Stomach (tissue), 9 donors: Measurements from ENCODE around the gene NUCKS1. TPM values are rescaled to one million over a fixed set of nuclear protein-coding genes. Genes with fewer than 3 reads are reported as not detected.

Source experiments
- DNase-seq, 2 donors: peaks; one replicate each; pipeline versions ENCODE4 v3.0.0 to v3.0.0-alpha.2; 2013 to 2019
- H3K27ac ChIP-seq, 5 donors: fragments of 200-600 bp in 4 of 5; sonication (generic) in 4 of 5; one replicate each; pipeline ENCODE4 v1.5.1; 2013 to 2019; ENCODE audit warnings: mild to moderate bottlenecking in 1 of 5, moderate library complexity in 1 of 5
- H3K27me3 ChIP-seq, 3 donors: fragments of 200-600 bp; sonication (generic); one replicate each; pipeline ENCODE4 v1.5.1; 2017 to 2019; ENCODE audit warnings: mixed run types in 1 of 3
- H3K36me3 ChIP-seq, 4 donors: fragments of 200-600 bp; sonication (generic); 1 replicate in 3 of 4; 2 replicates in 1 of 4; pipeline ENCODE4 v1.5.1; 2016 to 2019
- H3K4me1 ChIP-seq, 4 donors: fragments of 200-600 bp; sonication (generic); one replicate each; pipeline ENCODE4 v1.5.1; 2016 to 2019
- H3K4me3 ChIP-seq, 4 donors: fragments of 200-600 bp; sonication (generic) in 3 of 4; one replicate each; pipeline ENCODE4 v1.5.1; 2016 to 2019; ENCODE audit warnings: mild to moderate bottlenecking in 1 of 4
- H3K9me3 ChIP-seq, 4 donors: fragments of 200-600 bp; sonication (generic); one replicate each; pipeline ENCODE4 v1.5.1; 2016 to 2019
- CTCF ChIP-seq, 7 experiments: fragments of 450-650 bp in 4 of 7; fragments of 200-600 bp in 3 of 7; sonication (generic) in 3 of 7; IDR thresholded peaks; one replicate each; pipeline ENCODE4 v1.5.1; 2016 to 2019; ENCODE audit warnings: antibody characterized with exemption in 7 of 7, control low read depth in 2 of 7, mild to moderate bottlenecking in 1 of 7
- EP300 ChIP-seq: sonication (generic); formaldehyde crosslinking; IDR thresholded peaks from one replicate; pipeline ENCODE4 v1.6.1; 2017; ENCODE audit warnings: antibody characterized with exemption
- POLR2A ChIP-seq, 4 donors: fragments of 450-650 bp; IDR thresholded peaks; one replicate each; pipeline ENCODE4 v1.6.1; 2016; ENCODE audit warnings: antibody characterized with exemption in 4 of 4, control low read depth in 2 of 4, mild to moderate bottlenecking in 1 of 4, moderate library complexity in 1 of 4
- POLR2AphosphoS5 ChIP-seq, 3 donors: sonication (generic); formaldehyde crosslinking; IDR thresholded peaks; one replicate each; pipeline ENCODE4 v1.6.1; 2016; ENCODE audit warnings: antibody characterized with exemption in 3 of 3
- WGBS, 5 donors: extraction: QIAGEN DNeasy Blood & Tissue Kit in 3 of 5; methylation state at CpG; one replicate each; pipeline versions ENCODE4 v1.1.5 to v1.1.7; 2013 to 2018; 5-methylcytosine and 5-hydroxymethylcytosine counted together
- intact Hi-C: fragments of 100-400 bp; cut with DNase I; formaldehyde crosslinking; loops from one replicate; pipeline ENCODE4 v1.15.1; 2023; ENCODE audit warnings: low total_unique reads
- polyA plus RNA-seq, 3 donors: library from polyadenylated mRNA; stranded (reverse); fragments of 200-250 nt; gene quantifications; one replicate each; pipeline ENCODE4 v1.2.3, GENCODE V29; 2013
- total RNA-seq, 5 donors: library from RNA; depleted of rRNA; stranded (reverse); fragments of >200 nt; gene quantifications; one replicate each; pipeline versions ENCODE4 v1.1.0 to v1.2.3, GENCODE V29; 2014 to 2016
- donor health status: healthy with polysubstance abuse.
- donor health status: Bipolar disorder and iron deficiency.
- donor health status: healthy.

NUCKS1 gene
- total and polyA plus RNA-seq, 8 donors = 28.0 to 330 (median 44.0) TPM

GRCh38 chr1:205706601-205707502, 43.1 kb downstream of the NUCKS1 start:
- H3K27ac ChIP-seq = no peak overlapping the region

GRCh38 chr1:205704903-205705302, 45.1 kb downstream of the NUCKS1 start:
- no peaks in the 10 kb centered on the region for H3K9me3 ChIP-seq
- no peak for DNase-seq
- no peak overlapping the region for H3K27ac ChIP-seq
- H3K27me3 ChIP-seq = no peaks in the 10 kb centered on the region
- 59 to 76% (median 74%) methylated on average over 2 of the region's 2 CpGs for WGBS, 5 donors
- TF ChIP-seq POLR2AphosphoS5 (IDR thresholded peaks at IDR 0.05) = no peak
- no peak for TF ChIP-seq EP300
- TF ChIP-seq POLR2A (IDR thresholded peaks at IDR 0.05) = no peak
- no peak for TF ChIP-seq CTCF (IDR thresholded peaks at IDR 0.05)
- H3K36me3 ChIP-seq = no peaks in the 10 kb centered on the region
- peaks cover 16 to 58% (median 36%) of the 10 kb centered on the region in 4 donors for H3K4me1 ChIP-seq
- intact Hi-C loops = no loop called here
- no peak overlapping the region for H3K4me3 ChIP-seq

More at GRCh38 chr1:205706601-205707502, 43.1 kb downstream of the NUCKS1 start:
- Histone ChIP-seq H3K9me3 (no peaks in the 10 kb centered on the region), H3K36me3 (no peaks in the 10 kb centered on the region), H3K4me3 (no peak overlapping the region), H3K27me3 (no peaks in the 10 kb centered on the region), H3K4me1 (peaks cover 16 to 69% (median 43%) of the 10 kb centered on the region in 4 donors)
- TF ChIP-seq POLR2A (IDR thresholded peaks at IDR 0.05) (no peak), EP300 (no peak), POLR2AphosphoS5 (IDR thresholded peaks at IDR 0.05) (no peak), CTCF (IDR thresholded peaks at IDR 0.05) (no peak)
- intact Hi-C loops = no loop called here
- DNase-seq = peak in 1 of 2 donors; percentile 58
- WGBS, 5 donors = 71 to 87% (median 79%) methylated on average over 6 of the region's 6 CpGs

- intact Hi-C loops = no loop called here
- DNase-seq = no peak
- Histone ChIP-seq H3K27me3 (no peaks in the 10 kb centered on the region), H3K4me3 (no peak overlapping the region), H3K36me3 (no peaks in the 10 kb centered on the region), H3K4me1 (peaks cover 8 to 39% (median 21%) of the 10 kb centered on the region in 4 donors), H3K9me3 (no peaks in the 10 kb centered on the region), H3K27ac (peak overlapping the region in 3 of 5 donors; percentile 7 to 32 (median 18))
- WGBS, 5 donors = 26 to 69% (median 52%) methylated on average over 1 of the region's 1 CpG
- TF ChIP-seq EP300 = no peak
- no peak for TF ChIP-seq POLR2AphosphoS5 (IDR thresholded peaks at IDR 0.05)
- no peak for TF ChIP-seq POLR2A (IDR thresholded peaks at IDR 0.05)
- TF ChIP-seq CTCF (IDR thresholded peaks at IDR 0.05) = no peak
Observed at GRCh38 chr1:205703072-205703471, 46.9 kb downstream of the NUCKS1 start.

DNA sequence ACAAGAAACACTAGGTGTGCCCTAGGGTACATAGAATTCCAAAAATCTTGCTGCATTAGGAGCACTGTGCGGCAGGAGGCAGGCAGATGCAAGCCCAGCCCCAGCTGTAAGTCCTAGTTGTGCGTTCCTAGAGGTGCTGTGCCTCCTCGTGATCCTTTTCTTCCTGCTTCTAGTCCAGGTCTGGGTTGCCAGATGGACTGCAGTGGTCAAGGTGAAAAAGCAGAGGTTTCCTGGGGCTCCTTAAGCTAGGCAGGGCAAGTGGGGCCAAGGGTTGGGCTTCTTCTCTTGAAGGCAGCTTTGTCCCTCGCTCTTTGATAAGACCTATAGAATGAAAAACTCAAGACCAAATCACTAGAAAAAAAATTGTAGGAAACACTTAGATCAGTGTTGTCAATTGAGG, 48.1 kb downstream of the NUCKS1 start:
- WGBS, 5 donors = 84 to 90% (median 87%) methylated on average over 4 of the region's 4 CpGs
- H3K9me3 ChIP-seq = no peaks in the 10 kb centered on the region
- no peak overlapping the region for H3K27ac ChIP-seq
- no peak for TF ChIP-seq EP300
- no peak for TF ChIP-seq CTCF (IDR thresholded peaks at IDR 0.05)
- TF ChIP-seq POLR2A (IDR thresholded peaks at IDR 0.05) = no peak
- no peak for TF ChIP-seq POLR2AphosphoS5 (IDR thresholded peaks at IDR 0.05)
- H3K4me1 ChIP-seq = peaks cover 8 to 39% (median 21%) of the 10 kb centered on the region in 4 donors
- intact Hi-C loops = no loop called here
- no peaks in the 10 kb centered on the region for H3K27me3 ChIP-seq
- H3K36me3 ChIP-seq = no peaks in the 10 kb centered on the region
- no peak for DNase-seq
- H3K4me3 ChIP-seq = no peak overlapping the region
